HL-60 (cell line): ENCODE results near the gene GFOD2.

Experiments
- DNase-seq, 2 experiments: peaks; one replicate each; pipeline ENCODE4 v3.0.0-alpha.2; 2010 to 2020; ENCODE audit warnings: low read depth in 1 of 2, low spot score in 1 of 2
- H3K27ac ChIP-seq: fragments of 250-450 bp; sonication (Bioruptor Pico); replicated peaks from 2 replicates; pipeline ENCODE4 v1.5.1; 2020; ENCODE audit warnings: mild to moderate bottlenecking, moderate library complexity
- H3K27me3 ChIP-seq: fragments of 250-450 bp; sonication (Bioruptor Pico); 2 replicates; pipeline ENCODE4 v1.5.1; 2021; ENCODE audit warnings: mild to moderate bottlenecking, moderate library complexity; ENCODE audit not compliant: insufficient read depth, poor library complexity, severe bottlenecking
- H3K4me3 ChIP-seq: replicated peaks from 2 replicates; pipeline ENCODE4 v1.5.1; 2011; ENCODE audit warnings: mild to moderate bottlenecking, control low read depth, low read length; ENCODE audit not compliant: insufficient read depth
- CTCF ChIP-seq: IDR thresholded peaks from one replicate; pipeline ENCODE4 v1.5.1; 2011; ENCODE audit warnings: low read length, control low read depth, inconsistent platforms; ENCODE audit not compliant: insufficient read depth
- GABPA ChIP-seq: IDR thresholded peaks from 2 replicates; pipeline ENCODE4 v1.6.1; 2012; ENCODE audit warnings: low read depth
- POLR2AphosphoS5 ChIP-seq: IDR thresholded peaks from 2 replicates; pipeline ENCODE4 v1.6.1; 2012; ENCODE audit warnings: low read depth
- REST ChIP-seq: IDR thresholded peaks from 2 replicates; pipeline ENCODE4 v1.6.1; 2012; ENCODE audit warnings: low read depth; ENCODE audit not compliant: insufficient replicate concordance
- SPI1 ChIP-seq: IDR thresholded peaks from 2 replicates; pipeline ENCODE4 v1.6.1; 2012; ENCODE audit warnings: low read depth, mild to moderate bottlenecking, borderline replicate concordance

Gene GFOD2

GRCh38 chr16:67677712-67678111, 41.4 kb downstream of the GFOD2 start:
- no peak overlapping the region for H3K27ac ChIP-seq
- DNase-seq: no peak
- H3K27me3 ChIP-seq: no peaks in the 10 kb centered on the region
- H3K4me3 ChIP-seq: no peak overlapping the region
- TF ChIP-seq SPI1 (no peak), POLR2AphosphoS5 (no peak), GABPA (no peak), CTCF (no peak), REST (no peak)

- H3K27ac ChIP-seq: no peak overlapping the region
- DNase-seq: no peak
- TF ChIP-seq REST: no peak
- no peak for TF ChIP-seq CTCF
- no peak for TF ChIP-seq SPI1
- no peak for TF ChIP-seq POLR2AphosphoS5
- no peak for TF ChIP-seq GABPA
- no peaks in the 10 kb centered on the region for H3K27me3 ChIP-seq
- H3K4me3 ChIP-seq: no peak overlapping the region
Observed at GRCh38 chr16:67676939-67677338, 42.2 kb downstream of the GFOD2 start.

- no peaks in the 10 kb centered on the region for H3K27me3 ChIP-seq
- H3K27ac ChIP-seq: no peak overlapping the region
- H3K4me3 ChIP-seq: no peak overlapping the region
Observed at GRCh38 chr16:67676516-67676915, 42.6 kb downstream of the GFOD2 start.

More at GRCh38 chr16:67676516-67676915, 42.6 kb downstream of the GFOD2 start:
- no peak for DNase-seq
- TF ChIP-seq POLR2AphosphoS5 (no peak), SPI1 (no peak), REST (no peak), CTCF (no peak), GABPA (no peak)
